ENCODE results near the gene MYO1G.
A peak's percentile ranks its signal among the peaks of the same experiment; 100 is the strongest.

Gene MYO1G

GRCh38 chr7:44921607-44922350 lies 57.0 kb downstream of the MYO1G start:
- Histone ChIP-seq H3K4me3 (ENCODE audit: low read depth in 1 of 5, low read length in 5 of 5) (no peak overlapping the region), H3K27me3 (ENCODE audit: control insufficient read depth in 5 of 5, insufficient read depth in 4 of 5, low read length in 5 of 5) (peaks cover 0 to 2% (median 0%) of the 10 kb centered on the region in 5 donors), H3K36me3 (ENCODE audit: control insufficient read depth in 5 of 5, insufficient read depth in 5 of 5, low read length in 5 of 5) (no peaks in the 10 kb centered on the region), H3K27ac (ENCODE audit: low read depth, low read length) (no peak overlapping the region), H3K9me3 (ENCODE audit: control insufficient read depth in 5 of 5, low read length in 5 of 5) (no peaks in the 10 kb centered on the region), H3K4me1 (ENCODE audit: control insufficient read depth in 5 of 5, insufficient read depth in 5 of 5, low read length in 5 of 5) (peaks cover 0 to 3% (median 0%) of the 10 kb centered on the region in 5 donors), H3K9ac (ENCODE audit: low read length in 5 of 5) (no peak overlapping the region)

GRCh38 chr7:44920119-44920518 lies 58.7 kb downstream of the MYO1G start:
- Histone ChIP-seq H3K4me3 (ENCODE audit: low read depth in 1 of 5, low read length in 5 of 5) (no peak overlapping the region), H3K27ac (ENCODE audit: low read depth, low read length) (no peak overlapping the region), H3K4me1 (ENCODE audit: control insufficient read depth in 5 of 5, insufficient read depth in 5 of 5, low read length in 5 of 5) (peaks cover 0 to 3% (median 0%) of the 10 kb centered on the region in 5 donors), H3K36me3 (ENCODE audit: control insufficient read depth in 5 of 5, insufficient read depth in 5 of 5, low read length in 5 of 5) (no peaks in the 10 kb centered on the region), H3K9me3 (ENCODE audit: control insufficient read depth in 5 of 5, low read length in 5 of 5) (no peaks in the 10 kb centered on the region), H3K9ac (ENCODE audit: low read length in 5 of 5) (no peak overlapping the region), H3K27me3 (ENCODE audit: control insufficient read depth in 5 of 5, insufficient read depth in 4 of 5, low read length in 5 of 5) (no peaks in the 10 kb centered on the region)

GRCh38 chr7:44918029-44918428 lies 60.8 kb downstream of the MYO1G start:
- no peaks in the 10 kb centered on the region for H3K9me3 ChIP-seq (ENCODE audit: control insufficient read depth in 5 of 5, low read length in 5 of 5)
- H3K36me3 ChIP-seq (ENCODE audit: control insufficient read depth in 5 of 5, insufficient read depth in 5 of 5, low read length in 5 of 5), result no peaks in the 10 kb centered on the region
- no peak overlapping the region for H3K9ac ChIP-seq (ENCODE audit: low read length in 5 of 5)
- peaks cover 0 to 11% (median 6%) of the 10 kb centered on the region in 5 donors for H3K4me1 ChIP-seq (ENCODE audit: control insufficient read depth in 5 of 5, insufficient read depth in 5 of 5, low read length in 5 of 5)
- no peaks in the 10 kb centered on the region for H3K27me3 ChIP-seq (ENCODE audit: control insufficient read depth in 5 of 5, insufficient read depth in 4 of 5, low read length in 5 of 5)
- no peak overlapping the region for H3K27ac ChIP-seq (ENCODE audit: low read depth, low read length)
- H3K4me3 ChIP-seq (ENCODE audit: low read depth in 1 of 5, low read length in 5 of 5), result no peak overlapping the region

- H3K9me3 ChIP-seq (ENCODE audit: control insufficient read depth in 5 of 5, low read length in 5 of 5), result no peaks in the 10 kb centered on the region
- H3K36me3 ChIP-seq (ENCODE audit: control insufficient read depth in 5 of 5, insufficient read depth in 5 of 5, low read length in 5 of 5), result no peaks in the 10 kb centered on the region
- no peaks in the 10 kb centered on the region for H3K27me3 ChIP-seq (ENCODE audit: control insufficient read depth in 5 of 5, insufficient read depth in 4 of 5, low read length in 5 of 5)
- no peak overlapping the region for H3K9ac ChIP-seq (ENCODE audit: low read length in 5 of 5)
- no peak overlapping the region for H3K27ac ChIP-seq (ENCODE audit: low read depth, low read length)
- H3K4me1 ChIP-seq (ENCODE audit: control insufficient read depth in 5 of 5, insufficient read depth in 5 of 5, low read length in 5 of 5), result peaks cover 4 to 16% (median 10%) of the 10 kb centered on the region in 5 donors
- no peak overlapping the region for H3K4me3 ChIP-seq (ENCODE audit: low read depth in 1 of 5, low read length in 5 of 5)
These were observed 61.4 kb downstream of the MYO1G start for GRCh38 chr7:44917465-44917864.

- Histone ChIP-seq H3K9ac (ENCODE audit: low read length in 5 of 5) (no peak overlapping the region), H3K4me1 (ENCODE audit: control insufficient read depth in 5 of 5, insufficient read depth in 5 of 5, low read length in 5 of 5) (peaks cover 11 to 22% (median 19%) of the 10 kb centered on the region in 5 donors), H3K36me3 (ENCODE audit: control insufficient read depth in 5 of 5, insufficient read depth in 5 of 5, low read length in 5 of 5) (no peaks in the 10 kb centered on the region), H3K9me3 (ENCODE audit: control insufficient read depth in 5 of 5, low read length in 5 of 5) (no peaks in the 10 kb centered on the region), H3K27ac (ENCODE audit: low read depth, low read length) (no peak overlapping the region), H3K27me3 (ENCODE audit: control insufficient read depth in 5 of 5, insufficient read depth in 4 of 5, low read length in 5 of 5) (no peaks in the 10 kb centered on the region), H3K4me3 (ENCODE audit: low read depth in 1 of 5, low read length in 5 of 5) (no peak overlapping the region)
These were observed 63.7 kb downstream of the MYO1G start for GRCh38 chr7:44914992-44915607.

- no peak overlapping the region for H3K4me3 ChIP-seq (ENCODE audit: low read depth in 1 of 5, low read length in 5 of 5)
- peaks cover 11 to 22% (median 19%) of the 10 kb centered on the region in 5 donors for H3K4me1 ChIP-seq (ENCODE audit: control insufficient read depth in 5 of 5, insufficient read depth in 5 of 5, low read length in 5 of 5)
- no peaks in the 10 kb centered on the region for H3K9me3 ChIP-seq (ENCODE audit: control insufficient read depth in 5 of 5, low read length in 5 of 5)
- H3K36me3 ChIP-seq (ENCODE audit: control insufficient read depth in 5 of 5, insufficient read depth in 5 of 5, low read length in 5 of 5), result no peaks in the 10 kb centered on the region
- H3K27ac ChIP-seq (ENCODE audit: low read depth, low read length), result peak overlapping the region; percentile 65
- no peaks in the 10 kb centered on the region for H3K27me3 ChIP-seq (ENCODE audit: control insufficient read depth in 5 of 5, insufficient read depth in 4 of 5, low read length in 5 of 5)
- peak overlapping the region in 1 of 5 donors; percentile 54 for H3K9ac ChIP-seq (ENCODE audit: low read length in 5 of 5)
These were observed 66.0 kb downstream of the MYO1G start for GRCh38 chr7:44912775-44913347.
